ENCODE measurements around the gene MIS18A.

The MIS18A gene

DNA sequence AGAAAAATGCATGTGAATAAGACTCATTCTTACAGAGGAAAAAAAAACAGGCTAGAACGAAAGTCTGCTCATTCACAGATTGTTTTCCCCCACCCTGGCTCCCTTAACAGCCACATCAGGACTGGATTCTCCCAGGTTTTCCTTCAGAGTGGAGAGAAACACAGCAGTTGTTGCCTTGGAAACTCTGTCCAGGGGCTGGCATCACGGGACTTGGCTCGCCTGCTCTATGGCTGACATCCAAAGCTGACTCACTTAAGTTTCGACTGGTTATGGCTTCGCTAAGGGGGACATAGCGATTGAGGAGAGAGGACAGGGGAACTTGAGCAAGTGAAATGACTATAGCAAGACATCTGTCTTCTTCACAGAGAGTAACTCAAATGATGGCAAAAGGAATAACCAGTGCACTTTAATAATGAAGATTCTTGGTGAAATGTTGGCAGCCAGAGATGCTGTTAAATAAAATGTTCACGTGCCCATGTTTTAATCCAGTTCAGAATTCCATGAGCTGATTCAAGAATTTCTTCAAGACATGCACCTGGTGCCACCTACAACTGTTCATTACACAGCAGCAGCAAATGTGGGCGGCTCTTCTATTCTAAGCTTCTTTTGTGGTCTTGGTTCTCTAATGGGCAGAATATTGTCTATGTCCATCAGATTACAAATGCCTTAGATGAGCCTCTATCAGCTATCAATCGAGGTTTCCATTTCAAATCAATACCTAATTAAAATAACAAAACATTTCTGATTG lies 21.8 kb downstream of the MIS18A start:
- in situ Hi-C loops (cut with MboI; ENCODE audit: low sequenced_read_pairs) = no loop called here

DNA sequence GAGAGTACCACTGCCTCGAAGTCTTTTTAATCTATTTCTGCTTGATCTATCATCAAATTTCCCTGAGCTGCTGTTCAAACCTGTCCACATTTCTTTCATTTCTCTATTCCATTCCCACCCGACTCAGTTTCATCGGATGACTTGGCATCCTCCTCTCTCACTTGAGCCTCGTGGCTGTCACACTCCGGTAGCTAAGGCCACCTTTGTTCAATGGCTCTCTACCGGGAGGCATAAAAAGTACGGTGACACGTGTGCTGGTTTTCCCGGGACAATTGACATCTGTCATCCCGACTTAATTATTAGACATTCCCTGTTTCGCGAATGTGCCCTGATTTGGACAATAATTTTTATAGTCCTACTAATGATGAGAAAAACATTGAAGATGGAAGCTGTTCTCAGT lies 22.6 kb downstream of the MIS18A start:
- in situ Hi-C loops (cut with MboI; ENCODE audit: low sequenced_read_pairs) = no loop called here

DNA sequence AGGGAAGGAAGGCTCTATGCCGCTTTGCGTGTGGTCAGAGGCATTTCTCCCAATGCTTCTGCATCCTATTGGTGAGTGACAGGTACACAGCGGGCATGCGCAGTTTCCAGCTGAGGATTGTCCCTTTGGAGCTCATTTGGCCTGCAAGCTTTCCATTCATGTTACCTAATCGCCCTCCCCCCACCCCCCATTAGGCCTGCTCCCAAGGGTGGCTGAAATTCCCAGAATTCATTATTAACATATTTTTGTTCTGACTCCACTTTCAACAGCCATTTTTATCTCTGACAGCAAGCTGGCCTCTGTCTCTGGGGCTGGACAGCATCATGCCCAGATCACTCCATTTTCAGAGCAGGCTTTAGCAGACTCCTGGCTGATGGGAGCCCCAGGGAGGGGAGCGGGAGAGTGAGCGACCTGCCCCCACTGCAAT lies 25.6 kb downstream of the MIS18A start:
- in situ Hi-C loops (cut with MboI; ENCODE audit: low sequenced_read_pairs) = no loop called here

DNA sequence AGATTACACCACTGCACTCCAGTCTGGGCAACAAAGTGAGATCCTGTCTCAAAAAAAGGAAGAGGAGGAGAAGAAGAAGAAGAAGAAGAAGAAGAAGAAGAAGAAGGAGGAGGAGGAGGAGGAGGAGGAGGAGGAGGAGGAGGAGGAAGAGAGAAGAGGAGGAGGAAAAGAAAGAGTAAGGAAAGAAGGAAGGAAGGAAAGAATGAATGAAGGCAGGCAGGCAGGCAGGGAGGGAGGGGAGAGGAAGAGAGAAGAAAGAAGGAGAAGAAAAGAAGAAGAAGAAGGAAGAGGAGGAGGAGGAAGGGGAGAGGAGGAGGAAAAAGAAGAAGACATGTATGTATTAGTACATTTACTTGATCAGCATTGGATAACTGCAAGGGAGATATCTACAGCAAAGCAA lies 26.7 kb downstream of the MIS18A start:
- in situ Hi-C loops (cut with MboI; ENCODE audit: low sequenced_read_pairs) = no loop called here

DNA sequence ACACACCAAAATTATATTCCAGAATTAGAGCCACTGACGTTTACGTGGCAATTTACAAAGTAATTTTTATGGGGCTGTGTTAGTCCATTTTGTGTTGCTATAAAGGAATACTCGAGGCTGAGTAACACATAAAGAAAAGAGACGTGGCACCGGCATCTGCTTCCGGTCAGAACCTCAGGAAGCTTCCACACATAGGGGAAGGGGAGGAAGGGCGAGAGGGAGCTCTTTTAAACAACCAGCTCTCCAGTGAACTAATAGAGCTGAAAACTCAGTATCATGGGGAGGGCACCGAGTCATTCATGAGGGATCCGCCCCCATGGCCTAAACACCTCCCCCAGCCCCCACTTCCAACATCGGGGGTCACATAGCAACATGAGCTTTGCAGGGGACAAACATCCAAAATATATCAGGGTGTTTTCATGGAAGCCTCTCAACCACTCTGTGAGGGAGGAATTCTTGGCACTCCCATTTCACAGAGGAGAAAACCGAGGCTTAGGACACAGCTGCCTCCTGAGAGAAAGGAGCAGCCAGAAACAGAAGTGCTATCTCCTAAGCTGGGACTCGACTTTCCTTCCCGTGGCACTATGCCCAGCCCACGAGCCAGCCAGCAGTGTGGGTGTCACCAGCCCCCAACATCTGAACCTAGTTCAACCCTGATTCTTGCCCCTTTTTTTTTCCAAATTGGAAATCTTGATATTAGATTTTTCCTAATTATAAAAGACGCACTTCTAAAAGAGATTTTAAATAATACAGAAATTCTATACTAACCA lies 29.2 kb downstream of the MIS18A start:
- in situ Hi-C loops (cut with MboI; ENCODE audit: low sequenced_read_pairs) = no loop called here

DNA sequence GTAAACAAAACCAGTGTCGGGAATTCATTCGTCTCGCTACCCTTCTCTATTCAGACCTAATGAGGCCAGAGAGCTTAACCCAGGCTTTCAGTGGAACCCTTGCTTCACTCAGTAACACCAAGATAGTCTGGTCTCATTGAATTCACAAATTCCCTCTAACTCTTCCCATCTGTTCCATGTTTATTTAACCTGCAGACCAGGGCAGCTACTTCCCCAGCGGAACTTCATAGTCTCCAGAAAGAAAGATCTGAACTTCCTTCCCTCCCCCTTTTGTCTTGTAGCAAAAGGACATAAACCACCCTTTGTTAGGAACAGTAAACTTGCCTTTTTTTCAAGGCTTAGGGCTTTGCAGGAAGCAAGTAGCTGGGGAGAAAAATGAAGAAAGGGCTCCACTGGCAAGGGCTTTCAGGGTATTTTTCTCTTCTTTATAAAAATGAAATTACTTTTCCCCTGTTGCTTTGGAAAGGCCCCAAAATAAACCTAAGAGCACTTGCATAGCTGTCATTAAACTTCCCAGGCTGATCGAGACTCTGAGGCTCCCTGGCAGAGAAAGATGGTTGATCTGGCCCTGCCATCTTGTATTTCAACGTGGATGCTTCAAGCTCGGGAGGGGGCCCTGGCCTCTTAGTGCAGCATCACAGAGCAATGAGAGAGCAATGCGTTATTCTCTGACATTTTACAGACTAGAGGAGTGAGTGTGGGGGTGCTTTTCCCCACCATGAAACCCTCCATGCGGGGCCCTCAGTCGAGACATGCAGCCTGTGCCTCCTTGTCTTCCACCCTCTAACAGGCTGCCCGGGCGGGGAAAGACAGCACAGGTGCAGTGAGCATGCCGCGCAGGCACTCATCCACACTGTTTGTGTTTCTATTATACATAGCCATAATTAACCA lies 30.0 kb downstream of the MIS18A start:
- in situ Hi-C loops (cut with MboI; ENCODE audit: low sequenced_read_pairs) = no loop called here

DNA sequence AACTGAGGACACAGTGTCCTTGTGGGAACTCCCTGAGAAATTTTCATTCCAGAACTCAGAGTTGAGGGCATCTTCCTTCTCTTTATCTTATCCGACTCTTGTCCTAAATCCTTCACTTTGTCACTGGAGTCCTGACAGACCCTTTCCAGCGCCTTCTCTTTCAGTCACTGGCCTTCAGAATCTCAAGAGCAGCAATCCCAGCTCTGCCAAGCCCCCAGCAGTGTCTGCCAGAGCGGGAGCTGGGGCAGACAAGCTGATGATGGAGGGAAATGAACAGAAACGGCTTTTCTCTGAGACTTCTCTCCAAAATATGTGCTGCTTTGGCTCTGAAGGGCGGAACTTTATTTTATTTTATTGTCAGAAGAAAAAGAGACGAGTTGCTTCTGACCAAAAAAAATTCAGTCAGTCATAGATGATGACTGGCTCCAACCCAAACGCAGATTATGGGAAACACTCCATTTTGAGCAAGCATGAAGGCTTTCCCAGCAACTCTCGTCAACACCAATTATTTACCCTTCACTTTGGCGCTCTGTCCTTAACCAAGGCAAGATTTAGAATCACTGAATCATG lies 32.2 kb downstream of the MIS18A start:
- in situ Hi-C loops (cut with MboI; ENCODE audit: low sequenced_read_pairs) = no loop called here

DNA sequence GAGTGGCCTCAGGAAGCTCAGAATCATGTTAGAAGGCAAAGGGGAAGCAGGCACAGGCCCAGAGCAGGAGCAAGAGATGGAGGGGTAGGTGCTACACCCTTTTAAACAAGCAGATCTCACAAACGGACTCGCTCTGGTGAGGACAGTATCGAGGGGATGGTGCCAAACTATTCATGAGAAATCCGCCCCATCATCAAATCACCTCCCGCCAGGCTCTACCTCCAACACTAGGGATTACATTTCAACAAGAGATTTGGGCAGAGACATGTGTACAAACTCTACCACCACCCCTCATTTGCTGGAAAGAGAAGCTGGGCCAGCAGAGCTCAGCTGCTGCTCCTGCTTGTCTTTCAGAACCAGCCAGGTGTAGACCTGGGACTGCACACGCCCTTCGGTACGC lies 32.9 kb downstream of the MIS18A start:
- in situ Hi-C loops (cut with MboI; ENCODE audit: low sequenced_read_pairs) = no loop called here

DNA sequence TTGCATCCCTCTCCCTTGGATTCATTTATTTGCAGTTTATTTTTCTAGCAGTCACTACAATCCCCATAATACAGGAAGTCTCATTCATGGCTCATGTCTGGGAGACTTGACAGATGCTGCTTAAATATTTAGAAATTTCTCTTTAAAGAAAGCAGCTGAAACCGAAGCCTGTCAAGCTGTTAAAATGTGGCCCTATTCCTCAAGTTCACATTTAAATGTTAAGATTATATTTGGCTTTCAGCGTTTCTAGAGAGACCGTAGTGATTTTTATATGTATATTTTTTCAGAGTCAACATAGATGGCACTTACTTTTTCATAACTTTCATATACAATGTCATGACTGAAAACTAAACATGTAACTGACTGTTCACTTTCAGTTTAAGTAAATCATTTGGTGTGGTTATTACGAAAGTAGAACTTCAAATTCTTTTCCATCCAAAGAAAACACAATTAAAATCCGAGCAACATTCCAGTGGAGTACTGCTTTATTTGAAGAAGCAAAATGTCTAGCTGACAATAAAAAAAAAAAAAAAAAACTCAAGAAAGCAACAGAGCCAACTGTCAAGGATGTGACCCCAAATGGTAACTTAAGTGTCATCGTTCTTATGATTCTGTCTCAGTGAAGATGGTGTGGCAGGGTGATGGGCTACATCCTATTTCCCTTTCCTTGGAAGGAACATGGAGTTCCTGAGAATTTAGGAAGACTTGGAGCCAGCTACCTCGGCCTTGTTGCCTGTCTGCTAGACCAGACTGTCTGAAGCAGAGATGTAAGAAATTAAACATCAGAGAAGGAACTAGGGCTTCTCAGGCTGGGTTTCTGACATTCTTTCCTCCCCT lies 37.8 kb downstream of the MIS18A start:
- in situ Hi-C loops (cut with MboI; ENCODE audit: low sequenced_read_pairs) = no loop called here

DNA sequence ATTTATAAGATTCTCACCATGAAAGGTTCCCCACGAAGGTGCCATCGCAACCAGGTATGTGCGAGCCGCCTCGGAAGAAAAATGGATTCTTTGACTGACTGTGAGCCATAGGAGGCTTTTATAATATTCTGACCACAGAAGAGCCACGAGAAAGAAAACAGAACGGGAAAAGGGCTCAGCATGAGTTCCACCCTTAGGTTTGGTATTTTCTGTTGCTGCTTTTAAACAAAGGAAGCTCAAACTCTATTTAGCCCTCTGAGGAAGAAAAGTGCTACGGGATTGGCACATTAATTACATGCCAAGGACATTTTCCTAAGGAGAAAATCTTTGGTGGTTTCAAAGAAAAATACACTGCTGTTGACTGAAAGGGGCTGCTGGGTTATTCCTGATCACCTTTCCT lies 39.3 kb downstream of the MIS18A start:
- in situ Hi-C loops (cut with MboI; ENCODE audit: low sequenced_read_pairs) = no loop called here

DNA sequence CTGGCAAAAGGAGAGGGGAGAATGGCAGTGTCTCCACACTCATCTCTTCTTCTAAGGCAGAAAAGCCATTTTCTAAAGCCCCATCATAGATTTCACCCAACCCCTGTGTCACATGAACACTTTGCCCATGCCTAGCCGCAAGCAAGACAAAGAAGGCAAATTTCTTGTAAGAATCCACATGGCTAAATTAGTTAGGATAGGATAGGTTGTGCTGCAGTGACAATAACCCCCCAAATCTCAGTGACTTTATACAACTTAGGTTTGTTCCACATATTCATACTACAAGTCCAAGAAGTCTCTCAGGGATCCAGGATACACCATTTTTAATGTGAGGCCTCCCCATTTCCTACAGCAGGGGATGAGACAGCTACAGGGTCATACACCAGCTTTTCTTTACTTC lies 40.8 kb downstream of the MIS18A start:
- in situ Hi-C loops (cut with MboI; ENCODE audit: low sequenced_read_pairs) = no loop called here

DNA sequence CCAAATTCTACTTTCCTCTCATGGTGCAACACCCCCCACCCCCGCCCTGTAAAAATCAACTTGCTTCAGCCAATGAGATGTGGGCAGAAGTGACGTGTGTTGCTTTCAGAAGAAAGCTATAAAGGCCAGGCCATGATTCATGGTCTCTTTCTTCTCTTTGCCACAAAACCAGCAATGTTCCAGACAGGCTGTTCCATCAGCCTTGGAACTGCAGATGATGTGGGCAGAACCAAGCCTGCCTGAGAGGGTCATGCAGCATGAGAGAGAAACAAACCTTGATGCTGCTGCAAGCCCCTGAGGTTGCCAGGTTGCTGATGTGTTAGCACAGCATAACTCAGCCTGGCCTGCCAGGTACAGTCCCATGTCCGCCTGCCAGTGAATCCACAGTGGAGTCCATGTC lies 41.8 kb downstream of the MIS18A start:
- in situ Hi-C loops (cut with MboI; ENCODE audit: low sequenced_read_pairs) = no loop called here

DNA sequence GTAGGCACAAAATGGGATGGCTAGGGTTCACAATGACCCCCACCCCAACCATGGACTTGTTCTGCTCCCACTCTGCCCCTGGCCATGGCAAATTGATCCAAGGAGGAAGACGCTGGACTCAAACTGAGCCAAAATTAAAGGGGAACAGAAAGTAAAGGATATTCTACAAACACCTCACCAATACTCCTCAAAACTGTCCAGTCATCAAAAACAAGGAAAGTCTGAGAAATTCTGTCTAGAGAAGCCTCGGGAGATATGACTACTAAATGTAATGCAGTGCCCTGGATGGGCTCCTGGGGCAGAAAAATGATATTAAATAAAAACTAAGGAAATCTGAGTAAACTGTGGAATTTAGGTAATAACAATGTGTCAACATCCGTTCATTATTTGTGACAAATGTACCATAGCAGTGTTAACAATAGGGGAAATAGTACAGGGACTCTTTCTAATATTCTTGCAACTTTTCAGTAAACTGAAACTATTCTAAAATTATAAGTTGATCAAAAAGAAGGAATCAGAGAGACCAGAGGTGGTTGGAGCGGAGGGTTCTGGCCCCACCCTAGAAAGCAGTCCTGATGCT lies 45.0 kb downstream of the MIS18A start:
- in situ Hi-C loops (cut with MboI; ENCODE audit: low sequenced_read_pairs) = no loop called here

DNA sequence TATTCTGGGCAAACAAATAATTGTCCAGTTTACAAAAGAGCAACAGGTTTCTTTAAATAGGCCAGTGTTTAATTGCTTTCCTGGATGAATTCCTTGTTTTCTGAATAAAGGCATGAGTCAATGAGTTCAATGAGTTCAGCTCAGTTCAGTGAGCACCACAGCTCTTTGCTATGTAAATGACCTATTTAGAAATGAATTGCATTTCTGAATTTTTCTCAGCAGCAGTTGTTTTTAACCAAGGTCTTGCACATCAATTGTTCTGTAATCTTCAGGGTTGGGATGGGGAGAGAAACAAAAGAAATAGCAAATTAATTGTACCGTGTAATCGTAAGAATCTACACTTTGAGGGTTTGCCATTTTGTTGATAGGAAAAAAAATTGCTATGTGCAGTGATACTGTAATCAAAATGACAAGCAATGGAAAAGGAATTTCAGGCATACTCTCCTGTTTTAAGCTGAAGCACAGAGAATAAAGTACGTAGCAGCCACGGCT lies 45.7 kb downstream of the MIS18A start:
- in situ Hi-C loops (cut with MboI; ENCODE audit: low sequenced_read_pairs) = no loop called here

DNA sequence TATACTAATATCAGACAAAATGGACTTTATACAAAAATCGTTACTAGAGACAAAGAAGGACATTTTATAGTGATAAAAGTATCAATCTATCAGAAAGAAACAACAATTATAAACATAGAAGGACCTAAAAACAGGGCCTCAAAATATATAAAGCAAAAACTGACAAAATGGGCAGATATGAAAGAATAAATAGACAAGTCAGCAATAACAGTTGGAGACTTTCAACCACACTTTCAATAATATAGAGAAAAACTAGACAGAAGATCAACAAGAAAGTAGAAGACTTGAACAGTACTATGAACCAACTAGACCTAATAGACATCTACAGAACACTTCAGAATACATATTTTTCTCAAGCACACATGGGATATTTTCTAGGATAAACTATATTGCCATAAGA lies 52.4 kb downstream of the MIS18A start:
- in situ Hi-C loops (cut with MboI; ENCODE audit: low sequenced_read_pairs) = no loop called here

Data from HL-60/S4 (cell line).